HG02870 (cell line): ENCODE results near the gene SLC6A19.

Experiments used
- ATAC-seq: cut with Tn5 transposase; IDR thresholded peaks from one replicate; pipeline ENCODE4 v1.9.1; 2021; ENCODE audit warnings: mild to moderate bottlenecking, moderate library complexity; ENCODE audit not compliant: unreplicated experiment

Gene SLC6A19

DNA sequence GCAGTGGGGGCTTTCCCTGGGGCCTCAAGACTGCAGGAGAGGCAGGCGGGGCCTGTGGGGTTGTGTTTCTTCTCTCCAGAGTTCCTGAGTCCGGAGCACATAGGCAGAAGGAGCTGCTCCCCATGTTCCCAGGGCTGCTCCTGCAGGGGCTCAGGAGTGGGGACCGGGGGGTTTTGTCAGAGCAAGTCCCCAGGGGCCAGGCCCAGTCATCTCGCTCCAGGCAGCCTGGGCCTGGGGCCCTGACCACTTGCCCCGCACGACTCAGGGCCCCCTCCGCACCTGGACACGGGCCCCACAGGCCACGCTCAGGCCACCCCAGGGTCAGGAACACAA is 22.0 kb upstream of the SLC6A19 start:
- ATAC-seq: no peak

DNA sequence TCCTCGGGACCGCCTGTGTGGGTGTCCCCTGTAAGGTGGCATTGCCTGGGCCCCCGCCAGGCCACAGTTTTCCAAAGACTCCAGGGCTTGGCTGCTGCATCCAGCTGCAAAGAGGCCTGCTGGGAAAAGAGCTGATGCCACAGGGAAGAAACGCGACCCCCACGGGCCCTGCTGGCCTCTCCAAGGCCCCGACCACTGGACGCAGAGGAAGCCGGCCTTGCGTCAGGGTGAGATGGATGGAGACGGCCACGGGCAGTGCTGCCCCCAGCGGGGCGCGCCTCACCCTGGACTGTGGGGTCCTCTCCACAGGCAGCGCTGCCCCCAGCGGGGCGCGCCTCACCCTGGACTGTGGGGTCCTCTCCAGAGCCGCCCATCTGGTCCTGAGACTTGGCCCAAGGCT is 21.3 kb upstream of the SLC6A19 start:
- no peak for ATAC-seq

GRCh38 chr5:1180841-1181271 is 20.5 kb upstream of the SLC6A19 start:
- ATAC-seq: no peak

- no peak for ATAC-seq
Measured at GRCh38 chr5:1181451-1182359, 19.7 kb upstream of the SLC6A19 start.

GRCh38 chr5:1182360-1182632 is 19.1 kb upstream of the SLC6A19 start:
- no peak for ATAC-seq

GRCh38 chr5:1182633-1183423 is 18.6 kb upstream of the SLC6A19 start:
- ATAC-seq: no peak

DNA sequence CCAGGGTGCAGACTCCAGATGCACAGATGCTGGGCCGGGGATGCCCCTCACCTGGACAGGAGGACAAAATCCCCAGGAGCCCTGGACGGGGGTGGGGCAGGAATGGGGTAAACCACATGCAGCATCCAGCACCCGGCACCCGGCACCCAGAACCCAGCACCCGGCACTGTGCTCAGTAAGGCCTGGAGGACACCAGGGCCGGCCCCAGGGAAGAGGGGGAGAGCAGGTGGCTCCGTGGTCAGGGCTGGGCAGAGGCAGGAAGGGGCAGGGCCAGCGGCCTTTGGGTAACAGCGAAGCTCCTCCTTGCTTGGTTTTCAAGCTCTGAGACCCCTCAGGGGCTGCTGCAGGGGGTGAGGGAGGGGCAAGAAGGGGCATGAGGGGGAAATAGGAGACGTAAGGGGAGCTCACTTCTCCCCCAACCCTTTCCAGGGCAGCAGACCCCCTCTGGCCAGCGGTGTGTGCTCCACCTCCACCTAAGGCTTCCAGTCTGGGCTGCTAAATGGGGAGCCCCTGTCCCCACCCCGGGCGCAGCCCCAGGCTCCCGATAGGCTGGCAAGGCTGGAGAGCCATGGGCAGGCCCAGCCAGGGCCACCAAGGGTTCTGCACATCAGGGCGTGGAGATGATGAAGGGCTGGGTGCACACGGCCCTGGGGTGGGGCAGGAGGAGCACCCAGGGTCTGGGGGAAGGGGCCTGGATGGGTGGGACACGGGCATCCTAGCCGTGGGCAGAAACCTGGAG is 17.8 kb upstream of the SLC6A19 start:
- ATAC-seq: no peak

GRCh38 chr5:1184163-1184470 is 17.3 kb upstream of the SLC6A19 start:
- ATAC-seq: no peak

- ATAC-seq: no peak
Measured at GRCh38 chr5:1184481-1184880, 16.9 kb upstream of the SLC6A19 start.

DNA sequence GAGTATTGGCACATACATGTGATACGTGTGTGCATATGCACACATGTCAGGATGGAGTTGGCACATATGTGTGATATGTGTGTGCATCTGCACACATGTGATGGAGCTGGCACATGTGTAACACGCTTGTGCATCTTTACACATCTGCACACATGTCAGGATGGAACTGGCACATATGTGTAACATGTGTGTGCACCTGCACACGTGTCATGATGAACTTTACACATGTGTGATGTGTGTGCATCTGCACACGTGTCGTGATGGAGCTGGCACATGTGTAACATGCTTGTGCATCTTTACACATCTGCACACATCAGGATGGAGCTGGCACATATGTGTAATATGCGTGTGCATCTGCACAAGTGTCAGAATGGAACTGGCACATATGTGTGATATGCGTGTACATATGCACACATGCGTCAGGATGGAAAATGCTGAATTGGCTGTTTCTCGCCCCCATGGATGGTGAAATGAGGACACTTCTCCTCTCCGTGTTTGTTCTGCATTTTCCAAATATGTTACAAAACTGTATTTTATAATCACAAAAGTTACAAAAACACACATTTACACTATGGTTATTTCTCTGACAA is 16.3 kb upstream of the SLC6A19 start:
- ATAC-seq: no peak

GRCh38 chr5:1185629-1186350 is 15.6 kb upstream of the SLC6A19 start:
- ATAC-seq: no peak

DNA sequence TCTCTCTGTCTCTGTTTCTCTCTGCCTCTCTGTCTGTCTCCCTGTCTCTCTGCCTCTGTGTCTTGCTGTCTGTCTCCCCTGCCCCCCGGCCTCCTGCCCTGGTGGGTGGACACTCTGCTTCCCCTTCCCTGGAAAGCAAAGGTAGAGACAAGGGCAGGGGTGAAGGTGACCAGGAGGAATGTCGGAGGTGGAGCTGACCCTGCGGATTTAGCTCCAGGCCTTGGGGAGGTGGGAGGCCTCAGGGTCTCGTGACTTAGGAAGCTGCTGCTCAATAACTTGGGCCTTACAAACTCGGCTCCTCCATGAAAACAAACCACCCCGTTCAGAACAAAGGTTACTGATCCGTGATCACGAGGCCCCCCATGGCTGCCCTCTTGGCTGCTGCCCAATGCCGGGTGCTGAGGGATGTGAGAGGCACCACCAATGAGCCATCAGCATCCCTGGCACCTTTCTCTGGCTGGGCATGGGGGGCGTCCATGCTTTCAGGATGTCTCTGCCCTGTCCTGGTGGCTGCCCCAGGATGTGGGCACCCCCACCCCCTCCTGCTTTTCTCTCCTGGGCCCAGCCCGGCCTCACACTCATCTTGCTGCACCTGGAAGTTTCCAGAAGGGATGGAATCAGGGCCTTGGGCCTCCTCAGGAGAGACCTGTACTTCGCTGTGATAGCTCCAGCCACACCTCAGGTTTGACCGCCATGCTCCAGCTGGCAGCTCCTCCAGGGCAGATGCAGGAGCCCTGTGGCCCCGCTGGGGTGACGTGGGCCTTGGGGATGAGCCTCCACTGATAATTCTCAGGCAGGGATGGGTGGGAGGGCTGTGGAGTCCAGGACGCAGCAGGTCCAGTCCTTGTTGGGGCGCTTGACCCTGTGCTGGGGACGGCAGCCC is 14.8 kb upstream of the SLC6A19 start:
- ATAC-seq: no peak

- ATAC-seq: no peak
Measured at GRCh38 chr5:1187234-1187949, 14.0 kb upstream of the SLC6A19 start.

DNA sequence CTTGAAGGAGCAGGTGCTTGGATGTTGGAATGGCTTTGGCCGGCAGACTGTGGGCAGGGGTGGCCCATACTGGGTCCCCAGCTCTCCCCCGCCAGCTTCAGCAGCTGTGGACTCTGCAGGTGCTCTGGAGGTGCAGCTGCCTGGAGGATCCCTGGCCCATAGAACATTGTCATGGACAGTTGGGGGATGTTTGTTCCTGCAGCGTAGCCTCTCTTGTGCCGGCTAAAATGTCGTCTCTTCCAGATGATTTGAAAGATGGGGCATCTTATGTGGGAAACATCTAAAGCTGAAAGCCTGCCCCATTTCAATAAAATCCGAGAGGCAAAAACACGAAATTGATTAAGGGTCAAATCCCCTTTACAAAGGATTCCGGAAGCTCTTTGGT is 13.5 kb upstream of the SLC6A19 start:
- no peak for ATAC-seq

GRCh38 chr5:1188464-1188863 is 12.9 kb upstream of the SLC6A19 start:
- ATAC-seq: no peak

DNA sequence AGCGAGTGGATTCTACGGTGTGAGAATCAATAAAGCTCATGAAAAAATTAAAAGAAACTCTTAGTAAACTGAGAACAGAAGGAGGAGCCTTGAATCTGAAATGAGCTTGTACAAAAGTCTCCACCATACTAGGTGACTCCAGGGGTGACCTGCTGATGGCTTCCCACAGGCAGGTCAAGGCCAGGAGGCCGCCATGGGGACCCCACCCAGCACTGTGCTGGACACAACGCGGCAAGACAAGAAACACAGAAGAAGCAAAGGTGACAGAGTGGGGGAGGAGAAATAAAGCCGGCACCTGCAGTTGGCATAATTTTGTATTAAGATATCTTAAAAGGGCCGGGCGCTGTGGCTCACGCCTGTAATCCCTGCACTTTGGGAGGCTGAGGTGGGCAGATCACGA is 12.1 kb upstream of the SLC6A19 start:
- no peak for ATAC-seq

DNA sequence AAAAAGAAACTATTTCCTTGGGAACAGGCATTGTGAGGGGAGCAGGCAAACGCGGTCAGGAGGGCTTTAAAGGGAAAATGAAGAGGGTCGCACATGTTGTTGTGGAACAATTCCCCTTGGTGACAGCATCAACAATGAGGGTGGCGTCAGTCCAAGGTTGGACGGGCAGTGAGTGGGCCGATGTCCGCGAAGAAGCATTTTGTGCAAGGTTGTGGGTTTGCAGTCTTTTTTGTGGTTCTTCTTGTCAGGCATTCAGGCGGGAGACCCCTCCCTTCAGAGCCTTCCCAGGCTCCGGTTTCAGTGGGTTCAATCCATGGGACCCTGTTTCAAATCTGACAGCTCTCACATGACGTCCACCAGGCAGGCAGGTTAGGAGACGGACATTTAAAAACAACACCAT is 11.1 kb upstream of the SLC6A19 start:
- no peak for ATAC-seq

DNA sequence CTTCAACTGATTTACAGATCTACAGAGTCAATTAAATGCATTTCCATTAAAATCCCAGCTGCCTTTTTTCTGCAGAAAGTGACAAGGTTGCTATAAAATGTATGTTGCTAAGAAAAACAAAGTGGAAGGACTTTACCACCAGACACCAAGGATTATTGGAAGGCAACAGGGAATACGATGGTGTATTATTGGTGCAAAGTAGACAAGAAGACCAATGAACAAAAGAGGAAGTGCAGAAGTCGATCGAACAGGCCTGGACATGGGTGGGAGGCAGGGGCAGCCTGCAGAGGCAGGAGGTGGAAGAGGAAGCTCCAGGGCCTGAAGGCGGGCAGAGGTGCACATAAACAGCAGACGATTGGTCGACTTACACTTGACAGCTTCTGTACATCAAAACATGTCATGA is 10.6 kb upstream of the SLC6A19 start:
- ATAC-seq: no peak

- ATAC-seq: no peak
Measured at GRCh38 chr5:1192971-1193590, 8.3 kb upstream of the SLC6A19 start.
